ENCODE data around the gene CBFB.

The CBFB gene

GRCh38 chr16:67016681-67017420, 12.1 kb upstream of the CBFB start:
- DNase-seq (ENCODE audit: low read depth), result no peak

- no peak for DNase-seq (ENCODE audit: low read depth)
Measured at GRCh38 chr16:67017421-67017750, 11.6 kb upstream of the CBFB start.

- DNase-seq (ENCODE audit: low read depth), result peak; percentile 76
Measured at GRCh38 chr16:67017810-67018488, 11.0 kb upstream of the CBFB start.

GRCh38 chr16:67019171-67019570, 9.8 kb upstream of the CBFB start:
- no peak for DNase-seq (ENCODE audit: low read depth)

- DNase-seq (ENCODE audit: low read depth), result no peak
Measured at GRCh38 chr16:67021321-67021720, 7.6 kb upstream of the CBFB start.

GRCh38 chr16:67022531-67023214, 6.3 kb upstream of the CBFB start:
- no peak for DNase-seq (ENCODE audit: low read depth)

GRCh38 chr16:67023689-67024088, 5.3 kb upstream of the CBFB start:
- no peak for DNase-seq (ENCODE audit: low read depth)

- no peak for DNase-seq (ENCODE audit: low read depth)
Measured at GRCh38 chr16:67024384-67025209, 4.4 kb upstream of the CBFB start.

GRCh38 chr16:67025210-67025550, 3.8 kb upstream of the CBFB start:
- no peak for DNase-seq (ENCODE audit: low read depth)

- DNase-seq (ENCODE audit: low read depth), result no peak
Measured at GRCh38 chr16:67026570-67026969, 2.4 kb upstream of the CBFB start.

- DNase-seq (ENCODE audit: low read depth), result no peak
Measured at GRCh38 chr16:67027046-67027445, 1.9 kb upstream of the CBFB start.

- DNase-seq (ENCODE audit: low read depth), result no peak
Measured at GRCh38 chr16:67028167-67028695, 718 bp upstream of the CBFB start.

- peak; percentile 36 for DNase-seq (ENCODE audit: low read depth)
Measured at GRCh38 chr16:67029254-67030096, 526 bp downstream of the CBFB start.

- no peak for DNase-seq (ENCODE audit: low read depth)
Measured at GRCh38 chr16:67030221-67030962, 1.4 kb downstream of the CBFB start.

GRCh38 chr16:67034487-67034886, 5.5 kb downstream of the CBFB start:
- DNase-seq (ENCODE audit: low read depth), result no peak

- DNase-seq (ENCODE audit: low read depth), result no peak
Measured at GRCh38 chr16:67035364-67035763, 6.4 kb downstream of the CBFB start.

GRCh38 chr16:67036323-67036741, 7.4 kb downstream of the CBFB start:
- no peak for DNase-seq (ENCODE audit: low read depth)

- no peak for DNase-seq (ENCODE audit: low read depth)
Measured at GRCh38 chr16:67039260-67040020, 10.5 kb downstream of the CBFB start.

GRCh38 chr16:67040166-67040565, 11.2 kb downstream of the CBFB start:
- no peak for DNase-seq (ENCODE audit: low read depth)

- DNase-seq (ENCODE audit: low read depth), result no peak
Measured at GRCh38 chr16:67040906-67041305, 12.0 kb downstream of the CBFB start.
